CD14-positive monocyte (primary cell): ENCODE data around the gene PCDHA7. TPM values are rescaled to one million over a fixed set of nuclear protein-coding genes. Genes with fewer than 3 reads are reported as not detected.

Source experiments
- DNase-seq, 3 donors: peaks; one replicate each; pipeline ENCODE4 v3.0.0-alpha.2; 2011 to 2022
- H2AFZ ChIP-seq: 2 replicates; pipeline ENCODE4 v1.6.0; 2012; ENCODE audit warnings: mild to moderate bottlenecking, low read depth, low read length, inconsistent platforms; ENCODE audit not compliant: insufficient read depth, poor library complexity, severe bottlenecking
- H3K27ac ChIP-seq, 2 donors: 1 replicate in 1 of 2; 2 replicates in 1 of 2; pipeline ENCODE4 v1.5.1; 2012 to 2013; ENCODE audit warnings: low read length in 2 of 2, control low read depth in 1 of 2, inconsistent platforms in 1 of 2, low read depth in 1 of 2, mild to moderate bottlenecking in 1 of 2
- H3K27me3 ChIP-seq, 2 donors: one replicate each; pipeline versions ENCODE4 v1.6.0 to v1.6.1; 2011 to 2013; ENCODE audit warnings: low read length in 2 of 2; ENCODE audit not compliant: control insufficient read depth in 2 of 2, insufficient read depth in 2 of 2
- H3K36me3 ChIP-seq, 2 donors: replicated peaks in 1 of 2; 1 replicate in 1 of 2; 2 replicates in 1 of 2; pipeline versions ENCODE4 v1.5.1 to v1.6.1; 2012 to 2013; ENCODE audit warnings: low read length in 2 of 2, control low read depth in 1 of 2, inconsistent platforms in 1 of 2, mild to moderate bottlenecking in 1 of 2; ENCODE audit not compliant: insufficient read depth in 2 of 2, control insufficient read depth in 1 of 2
- H3K4me1 ChIP-seq, 2 donors: 1 replicate in 1 of 2; 2 replicates in 1 of 2; pipeline versions ENCODE4 v1.5.1 to v1.6.1; 2012 to 2013; ENCODE audit warnings: low read length in 2 of 2, control low read depth in 1 of 2, inconsistent platforms in 1 of 2, mild to moderate bottlenecking in 1 of 2, moderate library complexity in 1 of 2; ENCODE audit not compliant: insufficient read depth in 2 of 2, control insufficient read depth in 1 of 2
- H3K4me2 ChIP-seq: replicated peaks from 2 replicates; pipeline ENCODE3; 2012; ENCODE audit warnings: low read length, moderate library complexity, mild to moderate bottlenecking; ENCODE audit not compliant: poor library complexity, severe bottlenecking; ENCODE audit errors: extremely low read depth
- H3K4me3 ChIP-seq, 3 experiments: fragments of 200-600 bp in 1 of 3; sonication (generic) in 1 of 3; replicated peaks in 1 of 3; 1 replicate in 2 of 3; 2 replicates in 1 of 3; pipeline ENCODE4 v1.5.1; 2011 to 2013; ENCODE audit warnings: low read length in 3 of 3, mild to moderate bottlenecking in 3 of 3, control low read depth in 2 of 3, low read depth in 2 of 3, inconsistent platforms in 1 of 3, moderate library complexity in 1 of 3
- H3K79me2 ChIP-seq: 2 replicates; pipeline ENCODE4 v1.6.0; 2012; ENCODE audit warnings: mild to moderate bottlenecking, control low read depth, inconsistent platforms, low read length, moderate library complexity; ENCODE audit not compliant: insufficient read depth
- H3K9ac ChIP-seq: 2 replicates; pipeline ENCODE4 v1.6.0; 2017; ENCODE audit warnings: low read length, mild to moderate bottlenecking; ENCODE audit not compliant: insufficient read depth, poor library complexity, severe bottlenecking
- H3K9me3 ChIP-seq, 2 donors: replicated peaks in 1 of 2; 1 replicate in 1 of 2; 2 replicates in 1 of 2; pipeline versions ENCODE4 v1.5.1 to v1.6.1; 2012 to 2013; ENCODE audit warnings: low read length in 2 of 2, control low read depth in 1 of 2; ENCODE audit not compliant: control insufficient read depth in 1 of 2, insufficient read depth in 1 of 2
- H4K20me1 ChIP-seq: 2 replicates; pipeline ENCODE4 v1.6.0; 2012; ENCODE audit warnings: mild to moderate bottlenecking, low read length, control low read depth, moderate library complexity; ENCODE audit not compliant: insufficient read depth
- H3K27ac Mint-ChIP-seq, 7 donors: one replicate each; pipeline ENCODE4 v1.8.0; 2020; ENCODE audit warnings: mild to moderate bottlenecking in 7 of 7, mixed read lengths in 7 of 7, moderate library complexity in 6 of 7, inconsistent platforms in 2 of 7
- H3K27me3 Mint-ChIP-seq, 3 donors: one replicate each; pipeline ENCODE4 v1.8.0; 2021 to 2022; ENCODE audit warnings: low read depth in 3 of 3, mild to moderate bottlenecking in 3 of 3, mixed read lengths in 3 of 3, moderate library complexity in 3 of 3, inconsistent platforms in 1 of 3
- H3K36me3 Mint-ChIP-seq, 2 donors: one replicate each; pipeline ENCODE4 v1.8.0; 2020; ENCODE audit warnings: mixed read lengths in 2 of 2, inconsistent platforms in 1 of 2, mild to moderate bottlenecking in 1 of 2
- H3K4me1 Mint-ChIP-seq: one replicate; pipeline ENCODE4 v1.8.0; 2020; ENCODE audit warnings: mild to moderate bottlenecking, mixed read lengths
- H3K4me3 Mint-ChIP-seq, 2 donors: one replicate each; pipeline ENCODE4 v1.8.0; 2020; ENCODE audit warnings: mild to moderate bottlenecking in 2 of 2, mixed read lengths in 2 of 2, moderate library complexity in 1 of 2
- H3K9me3 Mint-ChIP-seq, 7 donors: one replicate each; pipeline ENCODE4 v1.8.0; 2020 to 2022; ENCODE audit warnings: mixed read lengths in 7 of 7, mild to moderate bottlenecking in 6 of 7, moderate library complexity in 6 of 7, inconsistent platforms in 2 of 7
- CTCF ChIP-seq: fragments of 200-600 bp; IDR thresholded peaks from one replicate; pipeline ENCODE4 v1.8.0; 2022; ENCODE audit warnings: antibody characterized with exemption, mild to moderate bottlenecking
- WGBS: methylation state at CpG from one replicate; pipeline ENCODE4 v1.1.5; 2013; ENCODE audit warnings: missing lambda C conversion rate; ENCODE audit not compliant: insufficient coverage; 5-methylcytosine and 5-hydroxymethylcytosine counted together
- intact Hi-C, 2 donors: fragments of 100-400 bp; cut with micrococcal nuclease; formaldehyde crosslinking; loops; one replicate each; pipeline versions ENCODE4 v1.15.0 to v1.15.1; 2023
- polyA plus RNA-seq, 3 donors: library from polyadenylated mRNA; depleted of rRNA in 1 of 3; unstranded in 2 of 3; stranded (reverse) in 1 of 3; fragments of 300-500 nt in 2 of 3; fragments of >200 nt in 1 of 3; fragmentation: Illumina TruSeq in 2 of 3; gene quantifications; 1 replicate in 2 of 3; 2 replicates in 1 of 3; pipeline ENCODE4 v1.2.3, GENCODE V29; 2012 to 2021

PCDHA7 gene
- polyA plus RNA-seq, 3 donors: not detected

- no peaks in the 10 kb centered on the region for H3K4me1 Mint-ChIP-seq
- H3K4me3 Mint-ChIP-seq: peak within 1 kb of the TSS in 1 of 2 donors; percentile 32
Measured at GRCh38 chr5:140855772-140856674, 22.0 kb downstream of the PCDHA7 start, which contains the start of gene PCDHA10. Gene PCDHA10, plus strand, starts transcription at chr5:140855897. Its CDS starts 152 bp downstream, at chr5:140856049.

More at GRCh38 chr5:140855772-140856674, 22.0 kb downstream of the PCDHA7 start, which contains the start of gene PCDHA10:
- no peak for DNase-seq
- H2AFZ ChIP-seq: no peak within 1 kb of the TSS
- no peak within 1 kb of the TSS for H3K27ac ChIP-seq
- Mint-ChIP-seq H3K9me3 (peaks cover 18 to 51% (median 41%) of the 10 kb centered on the region in 7 donors), H3K27ac (no peak within 1 kb of the TSS), H3K36me3 (no peaks in the 10 kb centered on the region), H3K27me3 (peaks cover 5 to 12% (median 10%) of the 10 kb centered on the region in 3 donors)
- H3K27me3 ChIP-seq: peaks cover 0 to 13% of the 10 kb centered on the region in 2 donors
- TF ChIP-seq CTCF: no peak
- H3K4me2 ChIP-seq: no peak within 1 kb of the TSS
- no peaks in the 10 kb centered on the region for H3K36me3 ChIP-seq
- H3K9ac ChIP-seq: no peak within 1 kb of the TSS
- WGBS: 23% methylated on average over 17 of the region's 44 CpGs
- H4K20me1 ChIP-seq: no peaks in the 10 kb centered on the region
- no peak within 1 kb of the TSS for H3K4me3 ChIP-seq
- intact Hi-C loops: no loop called here
- H3K4me1 ChIP-seq: no peaks in the 10 kb centered on the region
- no peaks in the 10 kb centered on the region for H3K79me2 ChIP-seq
- H3K9me3 ChIP-seq: peaks cover 37 to 45% of the 10 kb centered on the region in 2 donors
